AG10803 (cell line): ENCODE results near the gene ACTR5.

Source experiments
- DNase-seq: peaks from one replicate; pipeline ENCODE4 v3.0.0; 2010; ENCODE audit warnings: low read depth
- H3K4me3 ChIP-seq: 2 replicates; pipeline ENCODE4 v1.5.1; 2011; ENCODE audit warnings: mild to moderate bottlenecking, low read length, control low read depth
- CTCF ChIP-seq: conservative IDR thresholded peaks from 2 replicates; pipeline ENCODE4 v1.5.1; 2011; ENCODE audit warnings: mild to moderate bottlenecking, low read length, control low read depth, inconsistent platforms

The ACTR5 gene

GRCh38 chr20:38779247-38780097, 31.2 kb downstream of the ACTR5 start:
- TF ChIP-seq CTCF: no peak
- no peak for DNase-seq
- no peak overlapping the region for H3K4me3 ChIP-seq

- TF ChIP-seq CTCF: no peak
- DNase-seq: no peak
- no peak overlapping the region for H3K4me3 ChIP-seq
These were observed 34.0 kb downstream of the ACTR5 start for GRCh38 chr20:38782275-38782674.

GRCh38 chr20:38787870-38788269, 39.6 kb downstream of the ACTR5 start:
- DNase-seq: no peak
- TF ChIP-seq CTCF: no peak
- no peak overlapping the region for H3K4me3 ChIP-seq

GRCh38 chr20:38789503-38790199, 41.4 kb downstream of the ACTR5 start:
- H3K4me3 ChIP-seq: no peak overlapping the region
- TF ChIP-seq CTCF: no peak
- peak; percentile 40 for DNase-seq

GRCh38 chr20:38790200-38791053, 42.2 kb downstream of the ACTR5 start:
- H3K4me3 ChIP-seq: no peak overlapping the region
- TF ChIP-seq CTCF: peak; percentile 68
- DNase-seq: peak; percentile 15

GRCh38 chr20:38791291-38791690, 43.0 kb downstream of the ACTR5 start:
- DNase-seq: no peak
- TF ChIP-seq CTCF: no peak
- H3K4me3 ChIP-seq: no peak overlapping the region
